Endothelial cell of umbilical vein (primary cell): ENCODE data around the gene IKZF1. TPM values are rescaled to one million over a fixed set of nuclear protein-coding genes. Genes with fewer than 3 reads are reported as not detected.

ENCODE experiments used
- BruUV-seq: library from RNA; stranded (reverse); fragments of 400-500 nt; replicated peaks from 2 replicates; lab custom pipeline; 2021; lab: Mats Ljungman, UMichigan
- CTCF ChIA-PET: fragments of 300-600, 350-600 bp; sonication (Branson Sonifier 250); formaldehyde crosslinking; loops from one replicate; lab custom pipeline; 2021; ENCODE audit warnings: antibody characterized with exemption, inconsistent platforms; lab: Charles Lee
- POLR2A ChIA-PET: fragments of 300-600, 350-600 bp; sonication (Branson Sonifier 250); formaldehyde crosslinking; loops from one replicate; lab custom pipeline; 2021; ENCODE audit warnings: antibody characterized with exemption, inconsistent platforms; lab: Charles Lee
- DNase-seq: peaks from one replicate; pipeline ENCODE4 v3.0.0-alpha.2; 2011; ENCODE audit warnings: low read depth, low spot score
- FAIRE-seq: peaks from 2 replicates; lab custom pipeline; 2011; peaks lifted over from hg19 to GRCh38; lab: Jason Lieb, UNC
- H2AFZ ChIP-seq: 2 replicates; pipeline ENCODE4 v1.6.0; 2012; ENCODE audit warnings: low read depth, low read length, control low read depth, inconsistent platforms
- H3K27ac ChIP-seq: 2 replicates; pipeline ENCODE4 v1.5.1; 2011; ENCODE audit warnings: low read depth, mild to moderate bottlenecking, control low read depth, low read length, moderate library complexity; ENCODE audit not compliant: insufficient read depth
- H3K27me3 ChIP-seq, 2 experiments: 2 replicates each; pipeline versions ENCODE4 v1.6.0 to v1.6.1; 2011; ENCODE audit warnings: low read length in 2 of 2, mixed read lengths in 1 of 2; ENCODE audit not compliant: control insufficient read depth in 2 of 2, insufficient read depth in 2 of 2
- H3K36me3 ChIP-seq, 2 experiments: 2 replicates in 1 of 2; 3 replicates in 1 of 2; pipeline ENCODE4 v1.5.1; 2011; ENCODE audit warnings: low read length in 2 of 2, mild to moderate bottlenecking in 1 of 2, moderate library complexity in 1 of 2; ENCODE audit not compliant: control insufficient read depth in 2 of 2, insufficient read depth in 2 of 2; ENCODE audit errors: extremely low read depth in 1 of 2
- H3K4me1 ChIP-seq: 3 replicates; pipeline ENCODE4 v1.5.1; 2011; ENCODE audit warnings: mild to moderate bottlenecking, low read length; ENCODE audit not compliant: control insufficient read depth, insufficient read depth; ENCODE audit errors: extremely low read depth
- H3K4me2 ChIP-seq: 2 replicates; pipeline ENCODE4 v1.6.1; 2011; ENCODE audit warnings: low read length, control low read depth, mixed read lengths; ENCODE audit not compliant: insufficient read depth
- H3K4me3 ChIP-seq, 3 experiments: fragments of 200-600 bp in 1 of 3; sonication (generic), shearing (Covaris generic) in 1 of 3; replicated peaks in 1 of 3; 2 replicates each; pipeline ENCODE4 v1.5.1; 2011 to 2016; ENCODE audit warnings: control low read depth in 3 of 3, low read length in 3 of 3, mild to moderate bottlenecking in 2 of 3, inconsistent platforms in 1 of 3, low read depth in 1 of 3, moderate library complexity in 1 of 3; ENCODE audit not compliant: insufficient read depth in 1 of 3
- H3K79me2 ChIP-seq: 2 replicates; pipeline ENCODE4 v1.6.0; 2012; ENCODE audit warnings: low read length, inconsistent platforms; ENCODE audit not compliant: control insufficient read depth, insufficient read depth
- H3K9ac ChIP-seq: replicated peaks from 2 replicates; pipeline ENCODE3; 2011; ENCODE audit warnings: low read length, control low read depth; ENCODE audit not compliant: insufficient read depth; ENCODE audit errors: extremely low read depth
- H3K9me1 ChIP-seq: replicated peaks from 3 replicates; pipeline ENCODE4 v1.6.0; 2011; ENCODE audit warnings: mild to moderate bottlenecking, low read length; ENCODE audit not compliant: control insufficient read depth, insufficient read depth; ENCODE audit errors: extremely low read depth
- H3K9me3 ChIP-seq: replicated peaks from 2 replicates; pipeline ENCODE4 v1.5.1; 2012; ENCODE audit warnings: low read length, inconsistent platforms; ENCODE audit not compliant: control insufficient read depth, insufficient read depth
- H4K20me1 ChIP-seq: replicated peaks from 2 replicates; pipeline ENCODE3; 2011; ENCODE audit warnings: mild to moderate bottlenecking, low read length; ENCODE audit not compliant: control insufficient read depth, insufficient read depth; ENCODE audit errors: extremely low read depth
- EZH2 ChIP-seq: IDR thresholded peaks from 2 replicates; pipeline ENCODE4 v1.6.1; 2012; ENCODE audit warnings: borderline replicate concordance, low read depth, mild to moderate bottlenecking, moderate library complexity, low read length, inconsistent platforms; ENCODE audit not compliant: severe bottlenecking
- FOS ChIP-seq: IDR thresholded peaks from 2 replicates; pipeline ENCODE4 v1.6.1; 2011; ENCODE audit warnings: mild to moderate bottlenecking, low read length, moderate library complexity, borderline replicate concordance; ENCODE audit not compliant: insufficient read depth
- GATA2 ChIP-seq: IDR thresholded peaks from 2 replicates; pipeline ENCODE4 v1.7.0; 2011; ENCODE audit warnings: low read depth, mild to moderate bottlenecking, moderate library complexity, mixed read lengths, low read length; ENCODE audit not compliant: insufficient read length, insufficient read depth
- JUN ChIP-seq: IDR thresholded peaks from 2 replicates; pipeline ENCODE4 v1.6.1; 2011; ENCODE audit warnings: borderline replicate concordance, low read depth; ENCODE audit not compliant: insufficient read length, insufficient read depth
- MYC ChIP-seq: IDR thresholded peaks from one replicate; pipeline ENCODE4 v1.6.1; 2011; ENCODE audit warnings: mild to moderate bottlenecking, low read depth, low read length
- POLR2A ChIP-seq: IDR thresholded peaks from 2 replicates; pipeline ENCODE4 v1.6.1; 2012; ENCODE audit warnings: low read depth, mild to moderate bottlenecking, control low read depth, low read length
- POLR2AphosphoS5 ChIP-seq: IDR thresholded peaks from 2 replicates; pipeline ENCODE4 v1.6.1; 2012; ENCODE audit warnings: low read depth, mild to moderate bottlenecking, control low read depth, low read length, moderate library complexity; ENCODE audit not compliant: insufficient read depth
- dilution Hi-C: fragments of 300-500 bp; cut with MboI; formaldehyde crosslinking; loops from one replicate; pipeline ENCODE4 v1.15.0; 2019; ENCODE audit warnings: low sequenced_read_pairs; ENCODE audit not compliant: extremely low pct_ligation_motif_present
- intact Hi-C: fragments of 100-400 bp; cut with micrococcal nuclease; formaldehyde crosslinking; loops from one replicate; pipeline ENCODE4 v1.10.0; 2022
- polyA plus RNA-seq, 4 experiments: library from polyadenylated mRNA; depleted of rRNA in 3 of 4; stranded (reverse) in 3 of 4; unstranded in 1 of 4; fragments of >200 nt; gene quantifications; 2 replicates each; pipeline versions ENCODE4 v1.2.1 to v1.2.3, GENCODE V29; 2011 to 2012; ENCODE audit warnings: missing spikeins in 1 of 4
- total RNA-seq: library from RNA; stranded (reverse); gene quantifications from 2 replicates; pipeline ENCODE4 v1.2.3, GENCODE V29; 2021
- TF ChIP-seq, protein P1 (sequence below): IDR thresholded peaks from 2 replicates; pipeline ENCODE4 v1.6.1; 2011; ENCODE audit not compliant: insufficient read depth, insufficient read length
- TF ChIP-seq, protein P2 (sequence below), 2 donors: IDR thresholded peaks; 1 replicate in 1 of 2; 2 replicates in 1 of 2; pipeline ENCODE4 v1.5.1; 2011; ENCODE audit warnings: low read length in 2 of 2, mild to moderate bottlenecking in 2 of 2, moderate library complexity in 2 of 2, control low read depth in 1 of 2, inconsistent platforms in 1 of 2, low read depth in 1 of 2; ENCODE audit not compliant: insufficient read depth in 1 of 2; ENCODE audit errors: extremely low read depth in 1 of 2

The IKZF1 gene
- total and polyA plus RNA-seq, 2 donors (not counting 3 experiments of a cell fraction or from before 2014, with no cell fraction given), result 0.01 to 0.20 TPM

DNA sequence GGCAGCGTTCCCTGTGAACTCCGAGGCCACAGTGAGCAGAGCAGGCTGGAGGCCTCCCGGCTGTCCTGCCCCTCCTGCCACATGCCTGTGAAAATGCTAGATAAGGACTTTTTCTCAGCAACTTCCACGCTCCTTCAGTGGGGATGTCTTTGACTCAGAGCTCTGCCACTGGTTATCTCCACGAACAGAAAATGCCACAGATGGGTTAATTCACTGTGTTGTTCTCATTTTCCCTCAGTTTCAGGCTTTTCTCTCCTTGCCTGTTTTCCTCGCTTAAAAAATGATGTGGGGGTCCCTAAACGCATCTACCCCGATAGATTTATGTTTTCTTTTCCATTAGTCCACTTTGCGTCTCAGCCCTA, 51.3 kb downstream of the IKZF1 start:
- no peak overlapping the region for H2AFZ ChIP-seq
- no peaks in the 10 kb centered on the region for H4K20me1 ChIP-seq
- no peaks in the 10 kb centered on the region for H3K36me3 ChIP-seq
- H3K79me2 ChIP-seq, result no peaks in the 10 kb centered on the region
- FAIRE-seq (no peak), DNase-seq (no peak)
- intact Hi-C loops, result no loop called here
- H3K9ac ChIP-seq, result no peak overlapping the region
- TF ChIP-seq FOS (no peak), POLR2A (no peak), EZH2 (no peak), GATA2 (no peak), POLR2AphosphoS5 (no peak), MYC (no peak)
- TF ChIP-seq, protein P1, sequence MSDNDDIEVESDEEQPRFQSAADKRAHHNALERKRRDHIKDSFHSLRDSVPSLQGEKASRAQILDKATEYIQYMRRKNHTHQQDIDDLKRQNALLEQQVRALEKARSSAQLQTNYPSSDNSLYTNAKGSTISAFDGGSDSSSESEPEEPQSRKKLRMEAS, result no peak
- H3K27me3 ChIP-seq, result no peaks in the 10 kb centered on the region
- H3K4me2 ChIP-seq, result no peak overlapping the region
- no peaks in the 10 kb centered on the region for H3K9me1 ChIP-seq
- ChIA-PET CTCF (no interaction called here), POLR2A (no interaction called here)
- H3K9me3 ChIP-seq, result no peaks in the 10 kb centered on the region
- H3K27ac ChIP-seq, result no peak overlapping the region
- H3K4me1 ChIP-seq, result no peaks in the 10 kb centered on the region
- dilution Hi-C loops, result no loop called here
- no TSS peak for BruUV-seq
- H3K4me3 ChIP-seq, result no peak overlapping the region

DNA sequence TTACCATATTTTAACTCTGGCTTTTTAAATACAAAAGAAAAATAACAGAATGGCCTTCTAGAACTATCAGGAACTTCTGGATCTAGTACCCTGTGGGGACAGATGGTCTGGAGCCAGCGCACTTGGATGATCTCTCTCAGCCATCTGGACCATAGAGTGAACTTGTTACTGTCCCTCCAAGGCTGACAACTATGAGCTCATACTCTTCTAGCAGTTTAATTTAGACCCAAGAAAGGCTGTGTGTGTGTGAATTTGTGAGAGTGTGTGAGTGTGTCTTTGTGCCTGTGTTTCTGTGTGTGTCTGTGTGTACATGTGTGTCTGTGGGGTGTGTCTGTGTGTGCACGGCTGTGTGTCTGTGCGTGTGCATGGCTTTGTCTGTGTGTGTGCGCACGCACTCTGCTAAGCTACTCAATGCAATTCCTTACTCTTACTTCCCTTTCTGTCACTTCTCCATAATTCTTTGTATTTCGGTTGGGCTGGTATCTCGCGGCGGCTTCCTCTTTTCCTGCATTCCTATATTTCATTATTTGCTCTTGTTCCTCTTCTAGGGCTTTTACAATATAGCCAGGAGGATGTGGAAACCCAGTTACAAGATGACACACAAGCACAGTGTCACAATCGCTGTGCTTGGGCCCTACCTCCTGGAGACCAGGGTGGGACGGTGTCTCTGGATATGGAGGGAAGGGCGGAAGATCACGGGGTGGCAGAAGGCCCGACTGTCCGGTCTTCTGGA, 51.9 kb downstream of the IKZF1 start:
- no peak overlapping the region for H3K4me3 ChIP-seq
- H3K9ac ChIP-seq, result no peak overlapping the region
- BruUV-seq, result no TSS peak
- FAIRE-seq (no peak), DNase-seq (no peak)
- H3K4me1 ChIP-seq, result no peaks in the 10 kb centered on the region
- H3K27me3 ChIP-seq, result no peaks in the 10 kb centered on the region
- ChIA-PET POLR2A (no interaction called here), CTCF (no interaction called here)
- H3K9me3 ChIP-seq, result no peaks in the 10 kb centered on the region
- H3K4me2 ChIP-seq, result no peak overlapping the region
- TF ChIP-seq, protein P2, sequence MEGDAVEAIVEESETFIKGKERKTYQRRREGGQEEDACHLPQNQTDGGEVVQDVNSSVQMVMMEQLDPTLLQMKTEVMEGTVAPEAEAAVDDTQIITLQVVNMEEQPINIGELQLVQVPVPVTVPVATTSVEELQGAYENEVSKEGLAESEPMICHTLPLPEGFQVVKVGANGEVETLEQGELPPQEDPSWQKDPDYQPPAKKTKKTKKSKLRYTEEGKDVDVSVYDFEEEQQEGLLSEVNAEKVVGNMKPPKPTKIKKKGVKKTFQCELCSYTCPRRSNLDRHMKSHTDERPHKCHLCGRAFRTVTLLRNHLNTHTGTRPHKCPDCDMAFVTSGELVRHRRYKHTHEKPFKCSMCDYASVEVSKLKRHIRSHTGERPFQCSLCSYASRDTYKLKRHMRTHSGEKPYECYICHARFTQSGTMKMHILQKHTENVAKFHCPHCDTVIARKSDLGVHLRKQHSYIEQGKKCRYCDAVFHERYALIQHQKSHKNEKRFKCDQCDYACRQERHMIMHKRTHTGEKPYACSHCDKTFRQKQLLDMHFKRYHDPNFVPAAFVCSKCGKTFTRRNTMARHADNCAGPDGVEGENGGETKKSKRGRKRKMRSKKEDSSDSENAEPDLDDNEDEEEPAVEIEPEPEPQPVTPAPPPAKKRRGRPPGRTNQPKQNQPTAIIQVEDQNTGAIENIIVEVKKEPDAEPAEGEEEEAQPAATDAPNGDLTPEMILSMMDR (IDR thresholded peaks at IDR 0.05; ENCODE audit: extremely low read depth in 1 of 2, insufficient read depth in 1 of 2, low read depth in 1 of 2, low read length in 2 of 2), result no peak
- TF ChIP-seq POLR2A (no peak), JUN (no peak), MYC (no peak), FOS (no peak), GATA2 (no peak), EZH2 (no peak), POLR2AphosphoS5 (no peak)
- TF ChIP-seq, protein P1, result no peak
- intact Hi-C loops (no loop called here), dilution Hi-C loops (no loop called here)
- H3K79me2 ChIP-seq, result no peaks in the 10 kb centered on the region
- no peaks in the 10 kb centered on the region for H3K9me1 ChIP-seq
- H3K27ac ChIP-seq, result no peak overlapping the region
- H4K20me1 ChIP-seq, result no peaks in the 10 kb centered on the region
- no peaks in the 10 kb centered on the region for H3K36me3 ChIP-seq
- H2AFZ ChIP-seq, result no peak overlapping the region
